ENCODE measurements around the gene TRIP11.

Gene TRIP11

GRCh38 chr14:91957876-91958313, 82.0 kb downstream of the TRIP11 start:
- no peak for ATAC-seq (ENCODE audit: low read depth)
- Histone ChIP-seq H3K4me1 (ENCODE audit: insufficient read depth, poor library complexity, severe bottlenecking) (no peaks in the 10 kb centered on the region), H3K9me3 (ENCODE audit: severe bottlenecking) (no peaks in the 10 kb centered on the region), H3K4me3 (ENCODE audit: severe bottlenecking) (no peak overlapping the region), H3K27ac (ENCODE audit: poor library complexity, severe bottlenecking) (no peak overlapping the region), H3K27me3 (ENCODE audit: insufficient read depth, poor library complexity, severe bottlenecking) (no peaks in the 10 kb centered on the region), H3K36me3 (ENCODE audit: low read depth) (no peaks in the 10 kb centered on the region)
- DNase-seq (ENCODE audit: low spot score), result no peak
- no peak for TF ChIP-seq CTCF (IDR thresholded peaks at IDR 0.05; ENCODE audit: poor library complexity, severe bottlenecking)

- no peak for DNase-seq (ENCODE audit: low spot score)
- TF ChIP-seq CTCF (IDR thresholded peaks at IDR 0.05; ENCODE audit: poor library complexity, severe bottlenecking), result no peak
- H3K36me3 ChIP-seq (ENCODE audit: low read depth), result no peaks in the 10 kb centered on the region
Observed at GRCh38 chr14:91956616-91957015, 83.2 kb downstream of the TRIP11 start.

GRCh38 chr14:91955168-91955567, 84.7 kb downstream of the TRIP11 start:
- H3K27ac ChIP-seq (ENCODE audit: poor library complexity, severe bottlenecking), result no peak overlapping the region
- no peak for ATAC-seq (ENCODE audit: low read depth)
- H3K4me3 ChIP-seq (ENCODE audit: severe bottlenecking), result no peak overlapping the region
- DNase-seq (ENCODE audit: low spot score), result no peak
- no peaks in the 10 kb centered on the region for H3K27me3 ChIP-seq (ENCODE audit: insufficient read depth, poor library complexity, severe bottlenecking)
- no peaks in the 10 kb centered on the region for H3K9me3 ChIP-seq (ENCODE audit: severe bottlenecking)
- no peaks in the 10 kb centered on the region for H3K4me1 ChIP-seq (ENCODE audit: insufficient read depth, poor library complexity, severe bottlenecking)
- TF ChIP-seq CTCF (IDR thresholded peaks at IDR 0.05; ENCODE audit: poor library complexity, severe bottlenecking), result no peak
- no peaks in the 10 kb centered on the region for H3K36me3 ChIP-seq (ENCODE audit: low read depth)

More at GRCh38 chr14:91956616-91957015, 83.2 kb downstream of the TRIP11 start:
- no peaks in the 10 kb centered on the region for H3K9me3 ChIP-seq (ENCODE audit: severe bottlenecking)
- H3K27ac ChIP-seq (ENCODE audit: poor library complexity, severe bottlenecking), result no peak overlapping the region
- H3K4me1 ChIP-seq (ENCODE audit: insufficient read depth, poor library complexity, severe bottlenecking), result no peaks in the 10 kb centered on the region
- no peaks in the 10 kb centered on the region for H3K27me3 ChIP-seq (ENCODE audit: insufficient read depth, poor library complexity, severe bottlenecking)
- ATAC-seq (ENCODE audit: low read depth), result no peak
- H3K4me3 ChIP-seq (ENCODE audit: severe bottlenecking), result no peak overlapping the region

- Histone ChIP-seq H3K36me3 (ENCODE audit: low read depth) (no peaks in the 10 kb centered on the region), H3K27ac (ENCODE audit: poor library complexity, severe bottlenecking) (no peak overlapping the region), H3K27me3 (ENCODE audit: insufficient read depth, poor library complexity, severe bottlenecking) (no peaks in the 10 kb centered on the region), H3K4me1 (ENCODE audit: insufficient read depth, poor library complexity, severe bottlenecking) (no peaks in the 10 kb centered on the region), H3K4me3 (ENCODE audit: severe bottlenecking) (no peak overlapping the region), H3K9me3 (ENCODE audit: severe bottlenecking) (no peaks in the 10 kb centered on the region)
- no peak for TF ChIP-seq CTCF (IDR thresholded peaks at IDR 0.05; ENCODE audit: poor library complexity, severe bottlenecking)
- DNase-seq (ENCODE audit: low spot score) (no peak), ATAC-seq (ENCODE audit: low read depth) (no peak)
Observed at GRCh38 chr14:91953170-91953985, 86.5 kb downstream of the TRIP11 start.

Data from RWPE2 (cell line).